Measurements from ENCODE around the gene ZNF467.

ZNF467 gene

GRCh38 chr7:149785402-149785801 lies 12.0 kb upstream of the ZNF467 start:
- no peak for DNase-seq

GRCh38 chr7:149784251-149784608 lies 10.8 kb upstream of the ZNF467 start:
- no peak for DNase-seq

DNA sequence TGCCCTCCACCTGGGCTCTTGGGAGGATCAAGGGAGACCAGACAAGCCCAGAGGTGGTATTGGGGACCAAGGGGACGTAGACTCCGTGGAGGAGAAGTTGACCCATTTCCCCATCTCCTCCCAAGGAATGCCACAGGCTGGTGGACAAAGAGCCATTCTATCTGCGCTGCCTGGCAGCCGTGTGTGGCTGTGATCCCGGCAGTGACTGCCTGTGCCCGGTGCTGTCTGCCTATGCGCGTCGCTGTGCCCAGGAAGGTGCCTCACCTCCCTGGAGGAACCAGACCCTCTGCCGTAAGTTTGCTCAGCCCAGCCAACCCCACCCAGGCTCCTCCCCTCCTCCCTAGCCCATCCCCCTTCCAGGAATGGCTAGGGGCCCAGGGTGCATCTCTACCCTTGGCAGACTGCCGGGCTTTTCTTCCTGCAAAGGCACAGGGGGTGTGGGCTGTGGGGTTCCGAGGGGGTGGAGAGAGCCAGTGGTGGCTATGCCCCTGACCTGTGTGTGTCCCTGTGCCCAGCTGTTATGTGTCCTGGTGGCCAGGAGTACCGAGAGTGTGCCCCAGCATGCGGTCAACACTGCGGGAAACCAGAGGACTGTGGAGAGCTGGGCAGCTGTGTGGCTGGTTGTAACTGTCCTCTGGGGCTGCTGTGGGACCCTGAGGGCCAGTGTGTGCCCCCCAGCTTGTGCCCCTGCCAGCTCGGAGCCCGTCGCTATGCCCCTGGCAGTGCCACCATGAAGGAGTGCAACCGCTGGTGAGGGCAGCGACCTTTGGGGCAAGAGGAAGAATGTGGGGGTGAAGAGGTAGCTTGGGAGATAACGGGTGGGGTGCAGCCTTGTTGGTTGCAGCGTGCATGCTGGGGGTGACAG lies 10.2 kb upstream of the ZNF467 start:
- DNase-seq, result no peak

DNA sequence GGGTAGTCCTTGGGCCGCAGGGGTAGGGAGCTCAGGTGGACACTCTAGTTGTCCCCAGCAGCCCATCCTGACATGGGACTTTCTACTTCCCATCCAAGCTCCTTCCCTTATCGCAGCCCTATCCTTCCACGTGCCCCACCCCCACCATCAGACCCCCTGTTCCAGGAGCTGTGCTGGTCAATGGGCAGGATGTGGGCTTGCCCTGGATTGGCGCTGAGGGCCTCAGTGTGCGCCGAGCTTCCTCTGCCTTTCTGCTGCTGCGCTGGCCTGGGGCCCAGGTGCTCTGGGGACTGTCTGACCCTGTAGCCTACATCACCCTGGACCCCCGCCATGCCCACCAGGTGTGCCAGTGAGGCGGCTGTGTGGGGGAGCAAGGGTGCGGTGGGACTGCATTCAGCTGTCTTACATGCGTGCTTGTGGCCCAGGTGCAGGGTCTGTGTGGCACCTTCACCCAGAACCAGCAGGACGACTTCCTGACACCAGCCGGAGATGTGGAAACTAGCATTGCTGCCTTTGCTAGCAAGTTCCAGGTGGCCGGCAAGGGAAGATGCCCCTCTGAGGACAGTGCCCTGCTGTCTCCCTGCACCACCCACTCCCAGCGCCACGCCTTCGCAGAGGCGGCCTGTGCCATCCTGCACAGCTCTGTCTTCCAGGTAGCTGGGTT lies 9.4 kb upstream of the ZNF467 start:
- DNase-seq, result no peak

- no peak for DNase-seq
Measured at GRCh38 chr7:149781921-149782320, 8.5 kb upstream of the ZNF467 start.

DNA sequence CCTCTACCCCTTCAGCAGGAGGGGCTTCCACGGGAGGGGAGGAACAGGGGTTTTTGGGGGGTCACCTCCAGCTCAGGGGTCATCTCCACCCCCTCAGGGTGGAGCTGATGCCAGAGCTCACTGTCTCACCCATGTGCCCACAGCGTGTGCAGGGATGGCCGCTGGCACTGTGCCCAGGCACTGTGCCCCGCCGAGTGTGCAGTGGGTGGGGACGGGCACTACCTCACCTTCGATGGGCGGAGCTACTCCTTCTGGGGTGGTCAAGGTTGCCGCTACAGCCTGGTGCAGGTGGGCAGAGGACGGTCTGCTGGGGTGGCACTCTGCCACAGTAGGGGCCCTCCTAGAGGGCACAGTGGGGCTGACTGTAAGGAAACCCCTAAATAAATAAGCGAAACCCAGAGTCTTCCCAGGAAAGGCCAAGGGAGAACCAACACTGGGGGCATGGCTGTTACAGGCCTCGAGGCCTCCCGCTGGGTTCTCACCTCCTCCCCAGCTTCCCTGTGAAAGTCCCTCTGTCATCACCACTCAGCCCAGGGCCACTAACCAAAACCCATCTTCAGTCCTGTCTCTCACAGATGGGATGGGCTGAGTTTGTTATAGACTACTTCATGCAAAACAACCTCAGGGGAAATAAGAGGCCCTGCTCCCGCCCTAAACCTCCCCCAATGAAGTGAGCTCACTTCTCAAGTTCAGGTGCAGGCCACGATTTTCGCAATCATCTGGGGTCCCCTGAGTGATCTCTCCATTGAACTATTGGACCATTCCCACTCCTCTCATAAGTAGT lies 7.4 kb upstream of the ZNF467 start:
- no peak for DNase-seq

DNA sequence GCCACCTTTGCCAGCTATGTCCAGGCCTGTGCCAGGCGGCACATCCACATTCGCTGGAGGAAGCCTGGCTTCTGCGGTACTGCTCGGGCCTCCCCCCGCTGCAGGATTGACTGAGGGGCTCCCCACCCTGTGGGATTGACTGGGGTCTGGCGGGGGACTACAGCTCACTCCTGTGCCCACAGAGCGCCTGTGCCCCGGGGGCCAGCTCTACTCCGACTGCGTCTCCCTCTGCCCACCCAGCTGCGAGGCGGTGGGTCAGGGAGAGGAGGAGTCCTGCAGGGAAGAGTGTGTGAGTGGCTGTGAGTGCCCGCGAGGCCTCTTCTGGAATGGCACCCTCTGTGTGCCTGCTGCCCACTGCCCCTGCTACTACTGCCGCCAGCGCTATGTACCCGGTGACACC lies 6.7 kb upstream of the ZNF467 start:
- no peak for DNase-seq

DNA sequence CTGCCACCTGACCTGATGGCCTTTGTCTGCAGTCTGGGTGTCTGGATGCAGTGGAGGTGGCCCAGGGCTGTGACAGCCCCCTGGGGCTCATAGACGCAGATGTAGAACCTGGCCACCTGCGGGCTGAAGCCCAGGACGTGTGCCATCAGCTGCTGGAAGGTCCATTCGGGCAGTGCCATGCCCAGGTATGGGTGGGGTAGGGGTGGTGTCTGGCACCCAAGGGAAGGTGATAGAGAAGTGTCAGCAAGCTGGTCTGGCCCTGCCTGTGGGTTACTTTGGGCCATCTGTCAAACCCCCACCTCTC lies 6.1 kb upstream of the ZNF467 start:
- no peak for DNase-seq

GRCh38 chr7:149778696-149779501 lies 5.5 kb upstream of the ZNF467 start:
- no peak for DNase-seq

GRCh38 chr7:149778327-149778637 lies 4.9 kb upstream of the ZNF467 start:
- no peak for DNase-seq

GRCh38 chr7:149777551-149778326 lies 4.4 kb upstream of the ZNF467 start:
- DNase-seq, result no peak

DNA sequence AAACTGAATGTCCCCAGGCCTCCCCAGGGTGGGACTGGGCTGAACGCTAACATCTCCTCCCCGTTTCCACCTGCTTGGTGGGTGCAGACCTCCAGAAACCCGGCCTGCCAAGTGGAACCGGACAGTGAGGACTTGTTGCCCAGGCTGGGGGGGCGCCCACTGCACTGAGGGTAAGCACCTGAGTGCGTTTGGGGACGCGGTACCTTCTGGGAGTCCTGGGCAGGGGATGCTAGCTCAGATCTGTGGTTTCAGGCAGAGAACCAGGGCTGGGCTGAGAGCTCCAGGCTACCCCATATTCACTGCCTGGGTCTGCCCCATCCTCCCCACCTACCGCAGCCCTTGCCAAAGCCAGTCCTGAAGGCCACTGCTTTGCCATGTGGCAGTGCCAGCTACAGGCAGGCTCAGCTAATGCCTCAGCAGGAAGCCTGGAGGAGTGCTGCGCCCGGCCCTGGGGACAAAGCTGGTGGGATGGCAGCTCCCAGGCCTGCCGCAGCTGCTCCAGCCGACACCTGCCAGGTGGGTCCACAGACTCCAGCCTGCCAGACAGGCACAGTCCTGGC lies 3.5 kb upstream of the ZNF467 start:
- DNase-seq, result no peak

DNA sequence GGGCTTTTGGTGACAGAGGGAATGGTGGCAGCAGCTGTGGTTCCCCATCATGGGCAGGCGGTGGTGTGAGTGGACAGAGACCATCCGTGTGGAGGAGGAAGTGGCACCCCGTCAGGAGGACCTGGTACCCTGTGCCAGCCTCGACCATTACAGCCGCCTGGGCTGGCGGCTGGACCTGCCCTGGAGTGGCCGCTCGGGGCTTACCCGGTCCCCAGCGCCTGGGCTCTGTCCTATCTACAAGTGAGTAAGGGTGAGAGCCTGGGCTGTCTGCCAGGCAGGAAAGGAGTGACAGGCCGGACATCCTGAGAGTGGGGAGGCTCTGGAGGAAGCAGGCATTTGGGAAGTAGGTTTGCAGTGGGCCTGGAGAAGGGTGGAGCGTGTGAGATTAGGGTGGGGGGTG lies 2.9 kb upstream of the ZNF467 start:
- DNase-seq, result no peak

GRCh38 chr7:149775176-149775556 lies 1.8 kb upstream of the ZNF467 start:
- no peak for DNase-seq

GRCh38 chr7:149774237-149775175 lies 1.1 kb upstream of the ZNF467 start:
- peak; percentile 29 for DNase-seq

DNA sequence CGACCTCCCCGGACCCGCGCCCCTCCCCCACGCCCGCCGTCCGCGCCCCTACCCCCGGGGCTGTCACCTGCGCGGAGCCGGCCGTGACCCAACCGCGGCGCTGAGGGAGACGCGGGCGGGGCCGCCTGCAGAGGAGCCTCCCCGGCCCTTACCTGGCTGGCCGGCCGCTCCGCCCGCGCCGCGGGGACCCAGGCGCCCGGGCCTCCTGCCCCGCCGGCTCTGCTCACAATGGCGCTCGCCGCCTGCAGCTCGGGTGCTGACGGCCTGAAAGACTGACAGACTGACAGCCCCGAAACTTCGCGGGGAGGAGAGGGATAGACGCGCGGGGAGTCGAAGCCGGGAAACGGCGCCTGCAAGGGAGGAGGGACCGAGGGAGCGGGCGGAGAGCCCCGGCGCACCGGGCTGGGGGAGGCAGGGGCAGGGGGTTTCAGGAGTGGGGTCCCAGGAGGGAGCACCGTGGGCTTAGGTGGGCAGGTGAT lies 393 bp downstream of the ZNF467 start:
- peak; percentile 34 for DNase-seq

GRCh38 chr7:149772241-149772955 lies 990 bp downstream of the ZNF467 start:
- DNase-seq, result no peak

DNA sequence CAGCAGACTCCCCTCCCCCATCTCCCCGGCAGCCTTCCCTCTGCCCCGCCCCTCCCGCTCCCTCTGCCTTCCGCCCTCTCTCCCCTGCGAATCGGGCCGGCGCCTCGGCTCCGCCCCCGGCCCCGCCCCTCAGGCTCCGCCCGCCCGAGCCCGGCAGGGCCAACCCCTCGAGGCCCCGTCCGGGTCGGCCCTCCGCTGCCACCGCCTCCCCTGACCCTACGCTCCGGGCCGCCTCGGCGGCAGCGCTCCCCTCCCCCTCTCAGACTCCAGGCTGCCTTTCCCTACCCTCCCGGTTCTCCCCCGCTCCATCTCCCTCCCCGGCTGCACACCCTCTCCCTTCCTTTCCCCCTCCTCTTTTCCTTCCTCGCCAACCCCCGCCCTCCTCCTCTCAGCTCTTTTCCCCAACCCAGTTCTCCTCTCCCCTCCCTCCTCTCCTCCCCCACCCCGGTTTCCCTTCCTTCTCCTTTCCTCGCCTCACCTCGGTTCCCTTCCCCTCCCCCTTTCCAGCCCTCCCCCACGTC lies 1.6 kb downstream of the ZNF467 start:
- DNase-seq, result peak; percentile 87

GRCh38 chr7:149770728-149771636 lies 2.4 kb downstream of the ZNF467 start:
- DNase-seq, result no peak
